Measurements from ENCODE around the gene PRSS57.
"Not testable (repeated sequence)": the region's sequence is repeated elsewhere in the genome, so short reads cannot be mapped to it uniquely, and the experiment has no call there.

The PRSS57 gene

GRCh38 chr19:688992-689391 lies 6.3 kb downstream of the PRSS57 start:
- no peak for DNase-seq

- DNase-seq, result no peak
These were observed 7.0 kb downstream of the PRSS57 start for GRCh38 chr19:688214-688613.

- DNase-seq, result no peak
These were observed 7.6 kb downstream of the PRSS57 start for GRCh38 chr19:687569-688166.

- DNase-seq, result no peak
These were observed 8.5 kb downstream of the PRSS57 start for GRCh38 chr19:686589-687297.

GRCh38 chr19:685454-685931 lies 9.8 kb downstream of the PRSS57 start:
- no peak for DNase-seq

- DNase-seq, result no peak
These were observed 12.5 kb downstream of the PRSS57 start for GRCh38 chr19:682678-683320.

GRCh38 chr19:681029-682019 lies 13.9 kb downstream of the PRSS57 start:
- peak; percentile 91 for DNase-seq

GRCh38 chr19:680287-681028 lies 14.8 kb downstream of the PRSS57 start:
- DNase-seq, result peak; percentile 98

GRCh38 chr19:679418-680286 lies 15.6 kb downstream of the PRSS57 start:
- peak; percentile 61 for DNase-seq

- DNase-seq, result no peak
These were observed 16.4 kb downstream of the PRSS57 start for GRCh38 chr19:678791-679388.

- DNase-seq, result peak; percentile 82
These were observed 17.4 kb downstream of the PRSS57 start for GRCh38 chr19:677601-678436.

- peak; percentile 15 for DNase-seq
These were observed 18.1 kb downstream of the PRSS57 start for GRCh38 chr19:677201-677600.

GRCh38 chr19:676339-677105 lies 18.7 kb downstream of the PRSS57 start, which contains the start of gene FSTL3:
Gene FSTL3, plus strand, starts transcription at chr19:676392. Its CDS starts 32 bp downstream, at chr19:676424.
- no peak for DNase-seq

GRCh38 chr19:676007-676338 lies 19.3 kb downstream of the PRSS57 start:
- no peak for DNase-seq

GRCh38 chr19:674282-675151 lies 20.7 kb downstream of the PRSS57 start:
- no peak for DNase-seq

- DNase-seq, result peak; percentile 45
These were observed 24.6 kb downstream of the PRSS57 start for GRCh38 chr19:670609-671075.

GRCh38 chr19:668675-669434 lies 26.4 kb downstream of the PRSS57 start:
- DNase-seq, result not testable (repeated sequence)
